Calu3 (cell line): ENCODE results near the gene PSMD1. TPM values are rescaled to one million over a fixed set of nuclear protein-coding genes. Genes with fewer than 3 reads are reported as not detected.

Experiments
- BruUV-seq: library from RNA; stranded (reverse); fragments of 400-500 nt; replicated peaks from 2 replicates; lab custom pipeline; 2021; lab: Mats Ljungman, UMichigan
- CTCF ChIA-PET: fragments of 300-600 bp; sonication (Branson Sonifier 250); formaldehyde crosslinking; loops from one replicate; lab custom pipeline; 2022; ENCODE audit warnings: antibody characterized with exemption; lab: Charles Lee
- DNase-seq: peaks from one replicate; pipeline ENCODE4 v3.0.0; 2022
- H3K27ac Mint-ChIP-seq: one replicate; pipeline ENCODE4 v1.8.0; 2022; ENCODE audit warnings: mixed read lengths; ENCODE audit not compliant: unreplicated experiment
- H3K27me3 Mint-ChIP-seq: one replicate; pipeline ENCODE4 v1.8.0; 2022; ENCODE audit warnings: mixed read lengths; ENCODE audit not compliant: unreplicated experiment
- H3K36me3 Mint-ChIP-seq: one replicate; pipeline ENCODE4 v1.8.0; 2022; ENCODE audit warnings: mild to moderate bottlenecking, moderate library complexity, mixed read lengths; ENCODE audit not compliant: insufficient read depth, unreplicated experiment
- H3K4me1 Mint-ChIP-seq: one replicate; pipeline ENCODE4 v1.8.0; 2022; ENCODE audit warnings: mild to moderate bottlenecking, low read depth, mixed read lengths; ENCODE audit not compliant: unreplicated experiment
- H3K4me3 Mint-ChIP-seq: one replicate; pipeline ENCODE4 v1.8.0; 2022; ENCODE audit warnings: mild to moderate bottlenecking, low read depth, moderate library complexity, mixed read lengths; ENCODE audit not compliant: unreplicated experiment
- H3K9me3 Mint-ChIP-seq: one replicate; pipeline ENCODE4 v1.8.0; 2022; ENCODE audit warnings: low read depth, mixed read lengths; ENCODE audit not compliant: unreplicated experiment
- intact Hi-C: fragments of 100-400 bp; cut with micrococcal nuclease; formaldehyde crosslinking; loops from one replicate; pipeline ENCODE4 v1.10.0; 2022; ENCODE audit not compliant: unreplicated experiment
- total RNA-seq: library from RNA; stranded (reverse); gene quantifications from 2 replicates; pipeline ENCODE4 v1.2.3, GENCODE V29; 2022
- TF ChIP-seq, protein P1 (sequence below): fragments of 200-600 bp; IDR thresholded peaks from one replicate; pipeline ENCODE4 v1.8.0; 2022; ENCODE audit warnings: antibody characterized with exemption; ENCODE audit not compliant: unreplicated experiment

PSMD1 gene
- total RNA-seq, 1 experiment from 2014 or later: 135 TPM

DNA sequence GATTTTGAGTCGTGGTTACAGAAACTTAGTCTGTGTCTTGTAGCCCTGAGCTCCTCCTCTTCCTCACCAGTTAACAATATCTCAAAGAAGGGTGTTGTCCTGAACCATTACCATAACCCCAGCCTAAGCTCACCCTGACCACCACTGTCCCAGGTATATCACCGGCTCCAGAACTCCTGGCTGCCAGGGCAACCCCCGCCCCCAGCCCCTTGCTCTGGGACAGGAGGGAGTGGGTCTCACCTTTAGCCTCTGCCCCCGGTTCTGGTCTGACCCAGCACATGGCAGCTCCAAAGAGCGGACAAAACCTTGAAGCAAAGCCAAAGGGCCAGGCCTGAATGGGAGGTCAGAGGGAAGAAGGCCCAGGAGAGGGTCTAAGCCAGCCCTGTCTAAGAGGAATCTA is 5.6 kb upstream of the PSMD1 start:
- H3K4me3 Mint-ChIP-seq: no peak overlapping the region
- no peak overlapping the region for H3K27ac Mint-ChIP-seq
- TF ChIP-seq, protein P1, sequence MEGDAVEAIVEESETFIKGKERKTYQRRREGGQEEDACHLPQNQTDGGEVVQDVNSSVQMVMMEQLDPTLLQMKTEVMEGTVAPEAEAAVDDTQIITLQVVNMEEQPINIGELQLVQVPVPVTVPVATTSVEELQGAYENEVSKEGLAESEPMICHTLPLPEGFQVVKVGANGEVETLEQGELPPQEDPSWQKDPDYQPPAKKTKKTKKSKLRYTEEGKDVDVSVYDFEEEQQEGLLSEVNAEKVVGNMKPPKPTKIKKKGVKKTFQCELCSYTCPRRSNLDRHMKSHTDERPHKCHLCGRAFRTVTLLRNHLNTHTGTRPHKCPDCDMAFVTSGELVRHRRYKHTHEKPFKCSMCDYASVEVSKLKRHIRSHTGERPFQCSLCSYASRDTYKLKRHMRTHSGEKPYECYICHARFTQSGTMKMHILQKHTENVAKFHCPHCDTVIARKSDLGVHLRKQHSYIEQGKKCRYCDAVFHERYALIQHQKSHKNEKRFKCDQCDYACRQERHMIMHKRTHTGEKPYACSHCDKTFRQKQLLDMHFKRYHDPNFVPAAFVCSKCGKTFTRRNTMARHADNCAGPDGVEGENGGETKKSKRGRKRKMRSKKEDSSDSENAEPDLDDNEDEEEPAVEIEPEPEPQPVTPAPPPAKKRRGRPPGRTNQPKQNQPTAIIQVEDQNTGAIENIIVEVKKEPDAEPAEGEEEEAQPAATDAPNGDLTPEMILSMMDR: no peak
- peaks cover 13% of the 10 kb centered on the region for H3K36me3 Mint-ChIP-seq
- no peaks in the 10 kb centered on the region for H3K9me3 Mint-ChIP-seq
- no peak for DNase-seq
- peaks cover 16% of the 10 kb centered on the region for H3K27me3 Mint-ChIP-seq
- no TSS peak for BruUV-seq
- CTCF ChIA-PET: no interaction called here
- intact Hi-C loops: loop anchor here (2.0 to 10.0 kb wide), 2 partner anchors 50 to 146 kb away; no protein-coding TSS in a partner anchor
- peaks cover 10% of the 10 kb centered on the region for H3K4me1 Mint-ChIP-seq

DNA sequence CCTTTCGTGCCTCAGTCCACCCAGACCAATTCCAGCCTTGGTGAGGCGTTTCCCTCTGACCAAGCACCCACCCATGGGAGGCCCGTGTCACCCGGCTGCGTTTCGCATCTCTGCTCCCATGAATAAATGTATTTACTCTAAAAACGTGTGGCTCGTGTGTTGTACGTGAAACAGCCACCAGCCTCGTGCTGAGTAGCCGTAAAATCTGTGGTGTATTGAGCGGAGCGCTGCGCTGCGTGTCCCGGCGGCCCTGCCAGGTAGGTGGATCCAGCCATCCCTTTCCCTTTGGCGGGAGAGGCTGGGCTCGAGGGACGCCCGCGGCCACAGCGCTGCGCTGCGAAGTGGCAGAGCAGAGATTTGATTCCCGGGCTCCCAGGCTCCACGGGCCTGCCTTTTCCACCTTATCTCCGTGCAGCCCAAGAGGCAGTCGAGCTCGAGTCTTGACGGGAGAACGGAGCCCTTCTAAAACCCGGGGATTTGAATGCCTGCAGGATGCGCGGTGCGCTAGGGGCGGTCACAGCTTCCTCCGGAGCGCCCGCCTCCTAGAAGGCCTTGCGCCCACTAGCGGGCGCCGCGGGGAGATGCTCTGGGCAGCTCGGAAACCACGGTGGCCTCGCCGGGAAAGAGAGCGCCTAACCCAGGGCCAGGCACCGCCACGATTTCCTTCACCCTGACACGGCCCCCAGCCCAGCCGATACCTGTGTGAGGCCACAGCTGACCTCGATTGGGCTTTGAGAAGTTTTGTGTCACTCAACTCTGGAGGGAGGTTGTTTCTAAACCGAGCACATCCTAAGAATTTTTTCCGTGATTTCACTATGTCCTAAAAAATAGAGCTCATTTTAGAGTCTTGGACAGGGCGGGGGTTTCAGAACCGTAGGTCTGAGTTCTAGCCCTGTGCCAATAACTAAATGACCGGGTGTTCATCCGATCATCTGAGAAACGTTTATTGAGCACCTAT is 3.9 kb upstream of the PSMD1 start:
- Mint-ChIP-seq H3K9me3 (no peaks in the 10 kb centered on the region), H3K4me1 (peaks cover 13% of the 10 kb centered on the region), H3K4me3 (peak overlapping the region; percentile 83), H3K27me3 (peaks cover 16% of the 10 kb centered on the region), H3K27ac (no peak overlapping the region), H3K36me3 (peaks cover 30% of the 10 kb centered on the region)
- peak; percentile 84 for DNase-seq
- BruUV-seq: no TSS peak
- CTCF ChIA-PET: interaction anchor here (0.5 to 1.3 kb wide), 7 partner anchors 11 to 507 kb away, joined by 3 to 13 read pairs (median 4); no protein-coding TSS in a partner anchor
- intact Hi-C loops: loop anchor here (2.0 to 10.0 kb wide), 2 partner anchors 148 to 228 kb away; no protein-coding TSS in a partner anchor
- TF ChIP-seq, protein P1: peak; percentile 86

DNA sequence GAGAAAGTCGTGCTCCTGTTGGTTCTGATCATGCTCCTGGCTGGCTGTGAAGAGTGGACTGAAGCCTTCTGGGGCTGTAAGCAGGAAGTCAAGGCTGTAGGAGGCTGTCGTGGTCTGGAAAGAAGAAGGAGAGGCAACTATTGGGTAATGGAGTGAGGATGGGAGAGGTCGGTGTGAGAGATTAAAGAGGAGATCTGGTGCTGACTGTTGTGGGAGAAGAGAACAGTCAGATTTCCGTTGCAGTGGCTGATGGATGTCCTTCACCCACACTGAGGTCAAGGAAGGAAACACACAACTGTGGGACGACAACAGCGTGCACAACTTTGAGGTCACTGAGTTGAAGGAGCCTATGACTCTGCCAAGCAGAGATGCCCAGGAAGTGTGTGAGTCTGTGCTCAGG is 2.8 kb upstream of the PSMD1 start:
- Mint-ChIP-seq H3K4me3 (no peak overlapping the region), H3K4me1 (peaks cover 24% of the 10 kb centered on the region), H3K36me3 (peaks cover 37% of the 10 kb centered on the region), H3K27ac (no peak overlapping the region), H3K9me3 (no peaks in the 10 kb centered on the region), H3K27me3 (peaks cover 16% of the 10 kb centered on the region)
- TF ChIP-seq, protein P1: no peak
- CTCF ChIA-PET: no interaction called here
- intact Hi-C loops: loop anchor here (2.0 to 10.0 kb wide), 2 partner anchors 149 to 229 kb away; no protein-coding TSS in a partner anchor
- no peak for DNase-seq
- no TSS peak for BruUV-seq

DNA sequence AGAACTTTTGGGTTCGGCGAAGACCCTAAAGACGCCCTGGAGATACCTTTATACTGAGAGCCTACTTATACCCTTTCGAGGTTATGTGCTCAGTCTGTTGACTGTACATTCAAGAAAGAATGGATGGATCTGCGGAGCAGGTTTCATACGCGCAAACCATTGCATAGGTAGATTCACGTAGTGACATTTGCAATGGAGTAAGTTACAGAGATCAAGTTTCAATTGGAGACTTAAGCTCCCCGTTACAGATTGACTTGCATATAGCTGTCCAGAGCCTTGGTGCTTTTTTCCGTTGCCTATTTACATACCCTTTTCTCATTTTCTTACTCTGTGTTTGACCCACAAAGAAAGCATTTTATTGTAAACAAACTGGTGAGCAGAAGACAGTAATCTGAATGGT is 923 bp downstream of the PSMD1 start:
- intact Hi-C loops: loop anchor here (10.0 kb wide), 1 partner anchor 153 kb away; no protein-coding TSS in a partner anchor
- DNase-seq: no peak
- Mint-ChIP-seq H3K9me3 (no peaks in the 10 kb centered on the region), H3K4me3 (peak overlapping the region; percentile 85), H3K36me3 (peaks cover 48% of the 10 kb centered on the region), H3K27me3 (peaks cover 16% of the 10 kb centered on the region), H3K4me1 (peaks cover 40% of the 10 kb centered on the region), H3K27ac (peak overlapping the region; percentile 97)
- CTCF ChIA-PET: interaction anchor here (0.9 to 1.1 kb wide), 2 partner anchors 233 kb away, joined by 3 read pairs; no protein-coding TSS in a partner anchor
- no TSS peak for BruUV-seq
- TF ChIP-seq, protein P1: no peak
